Hepatocyte (in vitro differentiated cells): ENCODE results near the gene WFDC1.

Experiments used
- CTCF ChIP-seq: fragments of 200-600 bp; sonication (generic); IDR thresholded peaks from 2 replicates; pipeline ENCODE4 v1.5.1; 2016; ENCODE audit warnings: antibody characterized with exemption, mild to moderate bottlenecking; ENCODE audit not compliant: poor library complexity
- EZH2 ChIP-seq: fragments of 200-600 bp; sonication (generic); IDR thresholded peaks from 2 replicates; pipeline ENCODE4 v1.6.1; 2016; ENCODE audit warnings: antibody characterized with exemption, mild to moderate bottlenecking, borderline replicate concordance

GRCh38 chr16:84349862-84350684 is 55.4 kb downstream of the WFDC1 start:
- TF ChIP-seq EZH2 = no peak
- no peak for TF ChIP-seq CTCF
